Neural cell (in vitro differentiated cells): ENCODE results near the gene SNAPC2. TPM values are rescaled to one million over a fixed set of nuclear protein-coding genes. Genes with fewer than 3 reads are reported as not detected.

Experiments
- H2AFZ ChIP-seq: fragments of 200-600, 300-800 bp; sonication (generic), shearing (Covaris generic); 2 replicates; pipeline ENCODE4 v1.6.0; 2014; ENCODE audit warnings: low read depth, mild to moderate bottlenecking, antibody characterized with exemption, low read length, moderate library complexity
- H3F3A ChIP-seq: fragments of 200-600 bp; shearing (Covaris generic); 2 replicates; pipeline ENCODE4 v1.6.1; 2016; ENCODE audit warnings: mild to moderate bottlenecking, moderate library complexity, mixed read lengths, antibody characterized with exemption, low read length; ENCODE audit not compliant: insufficient read depth, poor library complexity, severe bottlenecking
- H3K27ac ChIP-seq: fragments of 200-600, 300-800 bp; sonication (generic), shearing (Covaris generic); 2 replicates; pipeline ENCODE4 v1.5.1; 2014; ENCODE audit warnings: mild to moderate bottlenecking, low read length, moderate library complexity
- H3K27me3 ChIP-seq: fragments of 300-800, 200-600 bp; sonication (generic), shearing (Covaris generic); 2 replicates; pipeline ENCODE4 v1.6.0; 2014; ENCODE audit warnings: mild to moderate bottlenecking, low read depth, low read length, moderate library complexity; ENCODE audit not compliant: insufficient read depth
- H3K36me3 ChIP-seq: fragments of 300-800, 200-600 bp; sonication (generic), shearing (Covaris generic); 2 replicates; pipeline ENCODE4 v1.5.1; 2014; ENCODE audit warnings: mild to moderate bottlenecking, antibody characterized with exemption, low read length, moderate library complexity; ENCODE audit not compliant: insufficient read depth
- H3K4me2 ChIP-seq: fragments of 300-800, 200-600 bp; sonication (generic), shearing (Covaris generic); 2 replicates; pipeline ENCODE4 v1.6.0; 2014; ENCODE audit warnings: mild to moderate bottlenecking, low read length
- H3K4me3 ChIP-seq: fragments of 300-800, 200-600 bp; sonication (generic), shearing (Covaris generic); 2 replicates; pipeline ENCODE4 v1.5.1; 2014; ENCODE audit warnings: mild to moderate bottlenecking, low read length, moderate library complexity
- H3K79me2 ChIP-seq: fragments of 200-600 bp; shearing (Covaris generic); replicated peaks from 2 replicates; pipeline ENCODE4 v1.6.0; 2014; ENCODE audit warnings: mild to moderate bottlenecking, low read length, moderate library complexity; ENCODE audit not compliant: insufficient read depth
- H3K9ac ChIP-seq: fragments of 300-800, 200-600 bp; sonication (generic), shearing (Covaris generic); 2 replicates; pipeline ENCODE4 v1.6.1; 2016; ENCODE audit warnings: mild to moderate bottlenecking, low read length, mixed read lengths
- H3K9me2 ChIP-seq: fragments of 200-600 bp; shearing (Covaris generic); 2 replicates; pipeline ENCODE4 v1.6.1; 2016; ENCODE audit warnings: mild to moderate bottlenecking, low read length, mixed read lengths; ENCODE audit not compliant: insufficient read depth
- H3K9me3 ChIP-seq: fragments of 200-600, 300-800 bp; sonication (generic), shearing (Covaris generic); 2 replicates; pipeline ENCODE4 v1.6.1; 2016; ENCODE audit warnings: mild to moderate bottlenecking, mixed run types, low read length, moderate library complexity, mixed read lengths
- H4K20me1 ChIP-seq: fragments of 200-600 bp; shearing (Covaris generic); 2 replicates; pipeline ENCODE4 v1.6.1; 2016; ENCODE audit warnings: mild to moderate bottlenecking, mixed run types; ENCODE audit not compliant: insufficient read depth
- CTCF ChIP-seq: fragments of 450-650 bp; IDR thresholded peaks from 2 replicates; pipeline ENCODE4 v1.5.1; 2014; ENCODE audit warnings: antibody characterized with exemption, mild to moderate bottlenecking, moderate library complexity; ENCODE audit not compliant: poor library complexity, severe bottlenecking
- EP300 ChIP-seq: fragments of 450-650 bp; conservative IDR thresholded peaks from 2 replicates; pipeline ENCODE4 v1.6.1; 2014; ENCODE audit warnings: antibody characterized with exemption, mild to moderate bottlenecking, moderate library complexity; ENCODE audit not compliant: poor library complexity, severe bottlenecking
- EZH2 ChIP-seq: fragments of 200-600, 300-800 bp; shearing (Covaris generic), sonication (generic); IDR thresholded peaks from 2 replicates; pipeline ENCODE4 v1.6.1; 2014; ENCODE audit warnings: antibody characterized with exemption, low read length, borderline replicate concordance, mild to moderate bottlenecking; ENCODE audit not compliant: insufficient read depth, poor library complexity, severe bottlenecking
- MXI1 ChIP-seq: fragments of 450-650 bp; conservative IDR thresholded peaks from 2 replicates; pipeline ENCODE4 v1.6.1; 2014; ENCODE audit warnings: antibody characterized with exemption, mild to moderate bottlenecking; ENCODE audit not compliant: poor library complexity, severe bottlenecking
- POLR2AphosphoS5 ChIP-seq: IDR thresholded peaks from 2 replicates; pipeline ENCODE4 v1.6.1; 2012
- RAD21 ChIP-seq: fragments of 450-650 bp; conservative IDR thresholded peaks from 2 replicates; pipeline ENCODE4 v1.6.1; 2014; ENCODE audit warnings: antibody characterized with exemption, mild to moderate bottlenecking, moderate library complexity
- SMC3 ChIP-seq: fragments of 450-650 bp; conservative IDR thresholded peaks from 2 replicates; pipeline ENCODE4 v1.6.1; 2014; ENCODE audit warnings: antibody characterized with exemption, mild to moderate bottlenecking, moderate library complexity; ENCODE audit not compliant: poor library complexity
- TAF1 ChIP-seq: IDR thresholded peaks from 2 replicates; pipeline ENCODE4 v1.6.1; 2012; ENCODE audit warnings: low read depth
- polyA plus RNA-seq: library from polyadenylated mRNA; depleted of rRNA; stranded (reverse); fragments of >200 nt; gene quantifications from 2 replicates; pipeline ENCODE4 v1.2.3, GENCODE V29; 2014
- TF ChIP-seq, protein P1 (sequence below): IDR thresholded peaks from 2 replicates; pipeline ENCODE4 v1.6.1; 2012; ENCODE audit warnings: borderline replicate concordance

The SNAPC2 gene
- polyA plus RNA-seq, 1 donor from 2014 or later: 12.8 TPM

DNA sequence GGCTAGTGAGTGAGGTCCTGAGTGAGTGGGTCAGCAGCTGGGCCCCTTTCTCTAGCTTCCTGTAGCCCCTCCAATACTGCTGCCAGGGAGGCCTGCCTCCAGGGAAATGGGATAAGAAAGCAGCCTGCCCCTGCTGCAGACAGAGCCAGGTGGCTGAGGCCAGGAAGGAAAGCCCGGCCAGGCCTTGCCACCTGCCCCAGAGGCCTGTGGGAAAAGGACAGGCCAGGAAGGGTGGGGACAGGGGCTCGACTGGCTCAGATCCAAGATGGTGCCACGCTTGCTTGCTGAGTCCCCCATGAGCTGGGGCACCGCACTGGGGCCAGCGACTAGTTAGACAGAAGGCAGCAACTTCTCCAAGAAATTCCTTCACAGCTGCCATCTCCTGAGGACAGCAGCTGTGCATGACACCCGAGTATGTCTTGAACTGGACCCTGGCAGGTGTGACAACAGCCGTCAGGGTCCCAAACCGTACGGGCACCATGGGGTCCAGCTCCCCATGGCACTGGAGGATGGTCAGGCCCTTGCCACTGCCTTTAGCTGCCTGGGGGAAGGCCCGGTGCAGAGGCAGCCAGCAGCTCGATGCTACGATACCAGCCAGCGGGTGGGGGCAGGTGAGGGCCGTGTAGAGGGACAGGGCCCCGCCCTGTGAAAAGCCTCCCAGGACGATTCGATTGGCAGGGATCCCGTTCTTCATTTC lies 40.9 kb upstream of the SNAPC2 start:
- Histone ChIP-seq H3K4me2 (no peak overlapping the region), H3K4me3 (no peak overlapping the region), H3K9me3 (no peaks in the 10 kb centered on the region), H4K20me1 (no peaks in the 10 kb centered on the region), H2AFZ (no peak overlapping the region), H3F3A (no peaks in the 10 kb centered on the region), H3K79me2 (no peaks in the 10 kb centered on the region), H3K27me3 (no peaks in the 10 kb centered on the region), H3K36me3 (no peaks in the 10 kb centered on the region), H3K9ac (no peak overlapping the region), H3K27ac (no peak overlapping the region), H3K9me2 (no peaks in the 10 kb centered on the region)
- no peak for TF ChIP-seq CTCF
- no peak for TF ChIP-seq RAD21
- TF ChIP-seq EZH2: no peak
- no peak for TF ChIP-seq SMC3
- TF ChIP-seq, protein P1, sequence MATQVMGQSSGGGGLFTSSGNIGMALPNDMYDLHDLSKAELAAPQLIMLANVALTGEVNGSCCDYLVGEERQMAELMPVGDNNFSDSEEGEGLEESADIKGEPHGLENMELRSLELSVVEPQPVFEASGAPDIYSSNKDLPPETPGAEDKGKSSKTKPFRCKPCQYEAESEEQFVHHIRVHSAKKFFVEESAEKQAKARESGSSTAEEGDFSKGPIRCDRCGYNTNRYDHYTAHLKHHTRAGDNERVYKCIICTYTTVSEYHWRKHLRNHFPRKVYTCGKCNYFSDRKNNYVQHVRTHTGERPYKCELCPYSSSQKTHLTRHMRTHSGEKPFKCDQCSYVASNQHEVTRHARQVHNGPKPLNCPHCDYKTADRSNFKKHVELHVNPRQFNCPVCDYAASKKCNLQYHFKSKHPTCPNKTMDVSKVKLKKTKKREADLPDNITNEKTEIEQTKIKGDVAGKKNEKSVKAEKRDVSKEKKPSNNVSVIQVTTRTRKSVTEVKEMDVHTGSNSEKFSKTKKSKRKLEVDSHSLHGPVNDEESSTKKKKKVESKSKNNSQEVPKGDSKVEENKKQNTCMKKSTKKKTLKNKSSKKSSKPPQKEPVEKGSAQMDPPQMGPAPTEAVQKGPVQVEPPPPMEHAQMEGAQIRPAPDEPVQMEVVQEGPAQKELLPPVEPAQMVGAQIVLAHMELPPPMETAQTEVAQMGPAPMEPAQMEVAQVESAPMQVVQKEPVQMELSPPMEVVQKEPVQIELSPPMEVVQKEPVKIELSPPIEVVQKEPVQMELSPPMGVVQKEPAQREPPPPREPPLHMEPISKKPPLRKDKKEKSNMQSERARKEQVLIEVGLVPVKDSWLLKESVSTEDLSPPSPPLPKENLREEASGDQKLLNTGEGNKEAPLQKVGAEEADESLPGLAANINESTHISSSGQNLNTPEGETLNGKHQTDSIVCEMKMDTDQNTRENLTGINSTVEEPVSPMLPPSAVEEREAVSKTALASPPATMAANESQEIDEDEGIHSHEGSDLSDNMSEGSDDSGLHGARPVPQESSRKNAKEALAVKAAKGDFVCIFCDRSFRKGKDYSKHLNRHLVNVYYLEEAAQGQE: no peak
- no peak for TF ChIP-seq TAF1
- TF ChIP-seq MXI1: no peak
- TF ChIP-seq EP300: no peak
- TF ChIP-seq POLR2AphosphoS5: no peak

DNA sequence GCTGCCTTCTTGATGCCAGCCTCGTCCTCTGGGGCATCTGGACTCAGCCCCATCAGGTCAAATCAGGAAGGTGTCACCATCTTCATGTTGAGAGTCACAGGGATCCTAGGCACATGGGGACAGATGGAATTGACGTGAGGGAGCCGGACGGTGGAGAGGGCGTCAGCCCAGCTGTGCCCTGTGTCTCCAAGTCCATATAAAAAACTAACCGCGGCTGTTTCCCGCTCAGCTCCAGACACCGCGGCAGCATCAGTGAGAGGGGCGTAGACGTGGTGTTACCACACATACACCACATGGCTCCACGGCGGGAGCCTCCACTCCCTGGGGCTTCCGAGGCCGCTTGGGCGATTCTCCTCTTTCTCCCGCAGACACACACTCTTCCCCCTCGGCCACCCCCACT lies 40.3 kb upstream of the SNAPC2 start:
- H3K27ac ChIP-seq: no peak overlapping the region
- H3K36me3 ChIP-seq: no peaks in the 10 kb centered on the region
- H3K9ac ChIP-seq: no peak overlapping the region
- H3K9me3 ChIP-seq: no peaks in the 10 kb centered on the region
- H4K20me1 ChIP-seq: no peaks in the 10 kb centered on the region
- no peak overlapping the region for H3K4me3 ChIP-seq
- no peak overlapping the region for H2AFZ ChIP-seq
- no peaks in the 10 kb centered on the region for H3K9me2 ChIP-seq
- H3K79me2 ChIP-seq: no peaks in the 10 kb centered on the region
- H3F3A ChIP-seq: no peaks in the 10 kb centered on the region
- H3K4me2 ChIP-seq: no peak overlapping the region
- TF ChIP-seq EP300: no peak
- TF ChIP-seq CTCF: no peak
- TF ChIP-seq SMC3: no peak
- no peak for TF ChIP-seq POLR2AphosphoS5
- TF ChIP-seq MXI1: no peak
- TF ChIP-seq, protein P1: no peak
- TF ChIP-seq TAF1: no peak
- no peak for TF ChIP-seq RAD21
- no peak for TF ChIP-seq EZH2
- no peaks in the 10 kb centered on the region for H3K27me3 ChIP-seq
